ENCODE measurements around the gene SLC35C1.
"Not testable (repeated sequence)": the region's sequence is repeated elsewhere in the genome, so short reads cannot be mapped to it uniquely, and the experiment has no call there.

Gene SLC35C1

GRCh38 chr11:45811571-45812290, 6.8 kb downstream of the SLC35C1 start:
- DNase-seq, result no peak

- no peak for DNase-seq
These were observed 7.9 kb downstream of the SLC35C1 start for GRCh38 chr11:45812581-45813548.

- no peak for DNase-seq
These were observed 10.8 kb downstream of the SLC35C1 start for GRCh38 chr11:45815747-45816146.

GRCh38 chr11:45816614-45817013, 11.7 kb downstream of the SLC35C1 start:
- DNase-seq, result peak; percentile 65

DNA sequence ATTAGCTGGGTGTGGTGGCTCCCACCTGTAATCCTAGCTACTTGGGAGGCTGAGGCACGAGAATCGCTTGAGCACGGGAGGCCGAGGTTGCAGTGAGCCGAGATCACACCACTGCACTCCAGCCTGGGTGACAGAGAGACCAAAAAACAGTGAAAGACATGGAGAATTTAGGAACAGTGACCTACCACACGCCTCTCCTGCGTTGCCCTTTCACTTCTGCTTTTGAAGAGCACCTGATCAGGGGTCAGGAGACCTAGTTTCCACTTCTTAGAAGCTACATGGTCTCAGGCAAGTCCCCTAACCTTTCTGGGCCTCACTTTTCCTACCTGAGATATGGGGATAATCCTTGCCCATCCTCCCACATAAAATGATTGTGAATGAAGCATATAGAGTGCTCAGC, 12.2 kb downstream of the SLC35C1 start:
- no peak for DNase-seq

DNA sequence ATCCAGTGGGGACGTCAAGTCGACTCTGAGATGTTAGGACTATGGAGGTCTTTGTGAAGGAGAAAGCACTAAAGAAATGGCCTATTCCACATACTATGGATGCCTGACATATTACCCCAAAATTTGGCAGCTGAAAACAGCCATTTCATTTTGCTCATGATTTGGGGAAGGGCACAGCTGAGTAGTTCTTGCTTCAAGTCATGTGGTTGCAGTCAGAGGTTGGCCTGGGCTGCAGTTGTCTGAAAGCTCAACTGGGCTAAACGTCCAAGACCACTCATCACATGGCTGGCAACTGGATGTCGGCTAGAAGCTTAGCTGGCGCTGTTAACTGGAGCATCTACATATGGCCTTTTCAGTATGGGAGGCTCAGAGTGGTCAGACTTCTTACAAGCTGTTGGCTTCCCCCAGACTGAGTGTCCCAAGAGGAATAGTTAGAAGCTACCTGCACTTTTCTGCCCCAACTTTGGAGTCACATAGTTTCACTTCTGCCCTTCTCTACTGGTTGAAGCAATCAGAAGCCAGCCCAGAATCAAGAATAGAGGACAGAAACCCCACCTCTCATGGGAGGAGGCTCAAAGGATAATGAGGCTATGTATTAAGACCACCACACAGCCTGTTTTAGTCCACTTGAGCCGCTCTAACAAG, 14.1 kb downstream of the SLC35C1 start:
- DNase-seq, result no peak

DNA sequence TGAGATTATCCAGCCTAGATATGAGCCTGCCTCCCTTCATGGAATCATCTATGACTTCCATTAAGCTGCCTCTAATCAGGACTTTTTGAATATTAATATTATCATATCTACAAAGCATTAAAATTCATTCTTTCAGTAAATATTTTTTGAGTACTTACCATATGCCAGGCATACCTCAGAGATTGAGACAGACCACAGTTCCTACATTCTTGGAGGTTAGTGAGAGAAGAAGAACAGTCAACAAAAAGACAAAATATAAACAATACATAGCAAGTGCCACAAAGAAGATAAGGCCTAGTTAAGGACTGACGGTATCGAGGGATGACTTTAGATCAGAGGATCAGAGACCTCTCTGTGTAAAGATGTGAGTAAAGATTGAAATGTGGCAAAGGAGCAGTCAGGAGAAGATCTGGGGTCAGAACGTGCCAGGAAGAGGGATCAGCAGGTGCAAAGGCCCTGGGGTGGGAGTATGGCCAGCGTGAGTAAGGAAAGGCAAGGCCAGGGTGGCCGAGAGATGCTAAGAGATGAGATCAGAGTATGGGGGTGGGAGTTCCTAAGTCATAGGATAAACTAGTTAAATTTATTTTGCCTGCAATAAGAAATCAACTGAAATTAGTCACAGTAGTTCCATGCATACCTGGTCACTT, 15.4 kb downstream of the SLC35C1 start:
- DNase-seq, result no peak

- not testable (repeated sequence) for DNase-seq
These were observed 21.5 kb downstream of the SLC35C1 start for GRCh38 chr11:45826492-45826891.

GRCh38 chr11:45827123-45827522, 22.2 kb downstream of the SLC35C1 start:
- DNase-seq, result no peak

DNA sequence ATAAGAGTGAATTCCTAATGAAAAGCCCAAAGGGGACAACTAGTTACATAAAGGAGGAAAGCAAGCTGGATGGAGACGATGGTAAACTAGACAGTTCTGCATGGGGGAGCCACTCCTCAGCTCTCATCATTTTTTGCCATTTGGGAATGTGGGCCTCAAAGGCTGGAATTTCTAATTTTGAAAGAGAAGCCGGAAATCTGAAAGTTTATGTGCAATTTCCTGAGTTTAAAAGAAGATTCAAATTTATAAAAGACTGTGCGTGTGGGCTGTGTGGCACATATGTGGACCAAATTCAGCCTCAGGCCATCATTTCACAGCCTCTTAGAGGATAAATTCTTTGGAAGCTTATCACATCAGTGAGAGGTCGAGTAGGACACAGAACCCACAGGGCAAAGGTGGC, 24.0 kb downstream of the SLC35C1 start:
- no peak for DNase-seq

- no peak for DNase-seq
These were observed 25.6 kb downstream of the SLC35C1 start for GRCh38 chr11:45830596-45830995.

DNA sequence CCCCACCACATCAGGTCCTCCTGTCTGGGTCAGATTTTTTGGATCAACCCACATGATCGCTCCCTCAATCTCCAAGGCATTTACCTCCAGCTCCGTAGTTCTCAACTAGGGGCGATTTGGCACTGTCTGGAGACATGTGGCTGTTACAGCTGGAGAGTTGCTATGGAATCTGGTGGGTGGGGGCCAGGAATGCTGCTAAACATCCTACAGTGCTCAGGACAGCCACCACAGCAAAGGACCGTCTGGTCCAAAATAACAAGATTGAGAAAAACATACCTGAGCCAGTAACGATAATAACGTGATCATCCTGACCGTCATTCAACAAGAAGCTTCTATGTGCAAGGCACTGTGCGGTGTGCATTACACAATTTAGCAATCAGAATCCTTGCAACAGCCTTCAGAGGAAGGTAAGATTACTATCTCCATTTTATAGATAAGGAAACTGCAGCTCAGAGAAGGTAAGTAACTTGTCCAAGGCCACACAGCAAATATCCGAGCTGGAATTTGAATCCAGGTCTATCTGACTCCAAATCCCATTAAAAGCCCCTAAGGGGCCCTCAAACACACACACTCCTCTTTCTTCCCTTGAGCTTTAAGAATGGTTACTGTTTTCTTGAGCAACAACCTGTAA, 28.0 kb downstream of the SLC35C1 start:
- no peak for DNase-seq

DNA sequence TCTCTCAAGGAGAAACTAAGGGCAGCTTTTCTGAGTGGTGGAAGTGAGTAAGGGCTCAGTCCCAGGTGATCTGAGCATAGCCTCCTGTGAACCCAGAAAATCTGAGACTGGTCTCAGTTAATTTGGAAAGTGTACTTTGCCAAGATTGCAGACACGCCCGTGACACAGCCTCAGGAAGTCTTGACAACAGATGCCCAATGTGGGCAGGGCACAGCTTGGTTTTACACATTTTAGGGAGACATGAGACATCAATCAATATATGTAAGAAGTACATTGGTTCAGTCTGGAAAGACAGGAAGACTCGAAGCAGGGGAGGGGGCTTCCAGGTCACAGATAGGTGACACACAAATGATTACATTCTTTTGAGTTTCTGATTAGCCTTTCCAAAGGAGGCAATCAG, 28.8 kb downstream of the SLC35C1 start:
- DNase-seq, result no peak

DNA sequence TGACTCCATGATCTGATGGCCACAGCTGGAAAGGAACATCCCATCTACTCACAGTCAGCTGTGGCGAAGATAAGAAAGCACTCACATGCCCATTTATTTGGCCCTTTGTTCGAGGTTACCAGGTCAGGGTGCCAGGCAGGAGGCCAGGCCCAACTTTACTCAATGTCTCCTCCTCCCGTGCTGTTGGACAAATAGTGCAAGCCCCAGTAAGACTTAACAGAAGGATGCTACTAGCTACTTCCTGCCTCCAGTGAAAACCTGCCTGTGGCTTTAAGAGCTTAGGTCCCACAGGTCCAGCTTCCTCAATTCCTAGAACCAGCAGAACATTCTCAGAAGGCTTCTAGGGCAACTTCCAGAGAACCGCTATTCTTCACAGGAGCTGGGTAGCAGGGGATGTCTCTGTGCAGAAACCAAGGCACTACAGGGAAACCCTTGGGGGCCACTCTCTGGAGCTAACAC, 29.4 kb downstream of the SLC35C1 start:
- no peak for DNase-seq

DNA sequence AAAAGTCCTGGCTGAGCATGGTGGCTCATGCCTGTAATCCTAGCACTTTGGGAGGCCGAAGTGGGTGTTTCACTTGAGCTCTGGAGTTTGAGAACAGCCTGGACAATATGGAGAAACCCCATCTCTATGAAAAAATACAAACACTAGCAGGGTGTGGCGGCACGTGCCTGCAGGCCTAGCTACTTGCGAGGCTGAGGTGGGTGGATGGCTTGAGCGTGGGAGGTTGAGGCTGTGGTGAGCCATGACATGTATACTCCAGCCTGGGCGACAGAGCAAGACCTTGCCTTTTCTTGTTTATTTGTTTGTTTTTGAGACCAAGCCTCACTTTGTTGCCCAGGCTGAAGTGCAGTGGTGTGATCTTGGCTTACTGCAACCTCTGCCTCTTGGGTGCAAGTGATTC, 34.3 kb downstream of the SLC35C1 start:
- no peak for DNase-seq

DNA sequence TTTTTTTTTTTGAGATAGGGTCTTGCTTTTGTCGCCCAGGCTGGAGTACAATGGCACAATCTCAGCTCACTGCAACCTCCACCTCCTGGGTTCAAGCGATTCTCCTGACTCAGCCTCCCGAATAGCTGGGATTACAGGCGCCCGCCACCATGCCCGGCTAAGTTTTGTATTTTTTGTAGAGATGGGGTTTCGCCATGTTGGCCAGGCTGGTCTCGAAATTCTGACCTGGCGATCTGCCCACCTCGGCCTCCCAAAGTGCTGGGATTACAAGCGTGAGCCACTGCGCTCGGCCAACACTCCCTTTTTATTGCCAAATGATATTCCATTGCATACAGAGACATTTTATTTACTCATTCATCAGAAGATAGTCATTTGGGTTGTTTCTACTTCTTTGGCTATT, 35.3 kb downstream of the SLC35C1 start:
- DNase-seq, result not testable (repeated sequence)

GRCh38 chr11:45843158-45843924, 38.4 kb downstream of the SLC35C1 start:
- DNase-seq, result peak; percentile 89

- no peak for DNase-seq
These were observed 40.1 kb downstream of the SLC35C1 start for GRCh38 chr11:45844822-45845578.

- DNase-seq, result no peak
These were observed 41.3 kb downstream of the SLC35C1 start for GRCh38 chr11:45846174-45846675.

Data from NCI-H345 (cell line).